Measurements from ENCODE around the gene ARID4B.
A peak's percentile ranks its signal among the peaks of the same experiment; 100 is the strongest.

The ARID4B gene

DNA sequence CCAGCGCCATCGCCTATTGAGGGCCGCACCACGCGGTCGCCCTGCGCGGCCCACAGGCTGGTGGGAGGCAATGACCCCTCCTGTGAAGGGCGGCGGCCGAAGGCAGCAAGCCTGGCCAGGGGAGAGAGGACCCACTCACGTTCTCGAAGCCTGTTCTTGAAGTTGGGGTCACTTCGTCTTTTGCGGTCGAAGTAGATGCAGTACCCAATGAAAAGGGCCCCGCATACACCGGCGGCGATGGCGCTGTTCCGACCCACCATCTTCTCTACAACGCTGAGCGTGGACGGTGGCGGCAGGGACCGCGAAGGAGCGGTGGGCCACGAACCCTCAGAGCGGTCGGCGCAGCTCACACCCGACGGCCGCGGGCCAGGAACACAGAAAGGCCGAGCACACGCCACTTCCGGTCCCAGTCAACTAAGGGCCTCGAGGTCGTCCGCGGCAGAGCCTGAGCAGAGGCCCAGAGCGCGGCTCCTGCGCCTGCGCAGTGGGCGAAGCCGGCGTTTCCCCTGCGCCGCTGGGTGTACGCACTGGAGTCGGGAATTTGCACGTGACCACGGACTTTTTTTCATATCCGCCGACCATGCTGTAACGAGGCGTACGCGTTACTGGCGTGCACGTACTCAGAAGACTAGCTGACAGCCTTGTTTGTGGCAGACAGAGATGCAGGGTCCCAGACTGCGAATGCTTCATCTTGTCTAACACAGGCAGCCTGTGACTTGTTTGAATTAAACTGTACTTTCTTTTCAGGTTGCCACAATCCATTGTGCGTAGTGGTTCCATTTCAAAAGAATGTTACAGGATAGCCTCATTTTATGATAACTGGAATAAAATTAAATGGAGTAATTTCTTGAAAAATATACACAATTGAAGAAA, 199.3 kb downstream of the ARID4B start, which contains the start of gene TOMM20 (continued):
- TF ChIP-seq, protein P1, sequence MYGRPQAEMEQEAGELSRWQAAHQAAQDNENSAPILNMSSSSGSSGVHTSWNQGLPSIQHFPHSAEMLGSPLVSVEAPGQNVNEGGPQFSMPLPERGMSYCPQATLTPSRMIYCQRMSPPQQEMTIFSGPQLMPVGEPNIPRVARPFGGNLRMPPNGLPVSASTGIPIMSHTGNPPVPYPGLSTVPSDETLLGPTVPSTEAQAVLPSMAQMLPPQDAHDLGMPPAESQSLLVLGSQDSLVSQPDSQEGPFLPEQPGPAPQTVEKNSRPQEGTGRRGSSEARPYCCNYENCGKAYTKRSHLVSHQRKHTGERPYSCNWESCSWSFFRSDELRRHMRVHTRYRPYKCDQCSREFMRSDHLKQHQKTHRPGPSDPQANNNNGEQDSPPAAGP (tag by site-specific recombination; IDR thresholded peaks at IDR 0.05): peak; percentile 67; the same call in 1 of the 2 replicates
- TF ChIP-seq ZNF747 (tag by site-specific recombination; IDR thresholded peaks at IDR 0.05) (no peak), OVOL3 (tag by site-specific recombination; IDR thresholded peaks at IDR 0.05) (peak; percentile 18; the same call in 1 of the 2 replicates), ZNF19 (tag by site-specific recombination; IDR thresholded peaks at IDR 0.05; ENCODE audit: low read depth) (no peak), ZNF768 (tag by site-specific recombination; IDR thresholded peaks at IDR 0.05) (no peak), MYNN (tag by site-specific recombination; IDR thresholded peaks at IDR 0.05; ENCODE audit: borderline replicate concordance) (no peak), ZNF629 (tag by site-specific recombination; IDR thresholded peaks at IDR 0.05) (peak; percentile 82; the same call in 1 of the 2 replicates), ZNF843 (tag by site-specific recombination; IDR thresholded peaks at IDR 0.05) (peak; percentile 78; the same call in 1 of the 2 replicates), ZNF335 (tag by site-specific recombination; conservative IDR thresholded peaks at IDR 0.05) (peak; percentile 99), SP3 (tag by site-specific recombination; IDR thresholded peaks at IDR 0.05) (peak; percentile 46; the same call in 1 of the 2 replicates), ZNF169 (tag by site-specific recombination; IDR thresholded peaks at IDR 0.05) (no peak), KLF16 (tag by site-specific recombination; IDR thresholded peaks at IDR 0.05) (peak; percentile 84; the same call in 1 of the 2 replicates), KLF10 (tag by site-specific recombination; IDR thresholded peaks at IDR 0.05) (peak; percentile 49; the same call in 1 of the 2 replicates), KLF9 (tag by site-specific recombination; IDR thresholded peaks at IDR 0.05; ENCODE audit: low read depth) (no peak), ZNF112 (tag by site-specific recombination; IDR thresholded peaks at IDR 0.05) (no peak), ZNF2 (tag by site-specific recombination; IDR thresholded peaks at IDR 0.05) (peak; percentile 93), ZNF416 (tag by site-specific recombination; IDR thresholded peaks at IDR 0.05) (no peak), PRDM1 (tag by site-specific recombination; IDR thresholded peaks at IDR 0.05) (no peak), ZNF274 (IDR thresholded peaks at IDR 0.05; ENCODE audit: low read length) (no peak), ZNF274 (tag by site-specific recombination; IDR thresholded peaks at IDR 0.05; ENCODE audit: borderline replicate concordance) (no peak), ZNF155 (tag by site-specific recombination; IDR thresholded peaks at IDR 0.05) (no peak), ZFP3 (tag by site-specific recombination; IDR thresholded peaks at IDR 0.05; ENCODE audit: low read depth) (no peak), BCL11B (tag by site-specific recombination; IDR thresholded peaks at IDR 0.05; ENCODE audit: low read depth) (0 out of 2 replicates have a peak, but pooled peaks have one; percentile 42)
- TF ChIP-seq, protein P2, sequence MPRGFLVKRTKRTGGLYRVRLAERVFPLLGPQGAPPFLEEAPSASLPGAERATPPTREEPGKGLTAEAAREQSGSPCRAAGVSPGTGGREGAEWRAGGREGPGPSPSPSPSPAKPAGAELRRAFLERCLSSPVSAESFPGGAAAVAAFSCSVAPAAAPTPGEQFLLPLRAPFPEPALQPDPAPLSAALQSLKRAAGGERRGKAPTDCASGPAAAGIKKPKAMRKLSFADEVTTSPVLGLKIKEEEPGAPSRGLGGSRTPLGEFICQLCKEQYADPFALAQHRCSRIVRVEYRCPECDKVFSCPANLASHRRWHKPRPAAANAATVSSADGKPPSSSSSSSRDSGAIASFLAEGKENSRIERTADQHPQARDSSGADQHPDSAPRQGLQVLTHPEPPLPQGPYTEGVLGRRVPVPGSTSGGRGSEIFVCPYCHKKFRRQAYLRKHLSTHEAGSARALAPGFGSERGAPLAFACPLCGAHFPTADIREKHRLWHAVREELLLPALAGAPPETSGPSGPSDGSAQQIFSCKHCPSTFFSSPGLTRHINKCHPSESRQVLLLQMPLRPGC (tag by site-specific recombination; IDR thresholded peaks at IDR 0.05): peak; percentile 68
- TF ChIP-seq, protein P3, sequence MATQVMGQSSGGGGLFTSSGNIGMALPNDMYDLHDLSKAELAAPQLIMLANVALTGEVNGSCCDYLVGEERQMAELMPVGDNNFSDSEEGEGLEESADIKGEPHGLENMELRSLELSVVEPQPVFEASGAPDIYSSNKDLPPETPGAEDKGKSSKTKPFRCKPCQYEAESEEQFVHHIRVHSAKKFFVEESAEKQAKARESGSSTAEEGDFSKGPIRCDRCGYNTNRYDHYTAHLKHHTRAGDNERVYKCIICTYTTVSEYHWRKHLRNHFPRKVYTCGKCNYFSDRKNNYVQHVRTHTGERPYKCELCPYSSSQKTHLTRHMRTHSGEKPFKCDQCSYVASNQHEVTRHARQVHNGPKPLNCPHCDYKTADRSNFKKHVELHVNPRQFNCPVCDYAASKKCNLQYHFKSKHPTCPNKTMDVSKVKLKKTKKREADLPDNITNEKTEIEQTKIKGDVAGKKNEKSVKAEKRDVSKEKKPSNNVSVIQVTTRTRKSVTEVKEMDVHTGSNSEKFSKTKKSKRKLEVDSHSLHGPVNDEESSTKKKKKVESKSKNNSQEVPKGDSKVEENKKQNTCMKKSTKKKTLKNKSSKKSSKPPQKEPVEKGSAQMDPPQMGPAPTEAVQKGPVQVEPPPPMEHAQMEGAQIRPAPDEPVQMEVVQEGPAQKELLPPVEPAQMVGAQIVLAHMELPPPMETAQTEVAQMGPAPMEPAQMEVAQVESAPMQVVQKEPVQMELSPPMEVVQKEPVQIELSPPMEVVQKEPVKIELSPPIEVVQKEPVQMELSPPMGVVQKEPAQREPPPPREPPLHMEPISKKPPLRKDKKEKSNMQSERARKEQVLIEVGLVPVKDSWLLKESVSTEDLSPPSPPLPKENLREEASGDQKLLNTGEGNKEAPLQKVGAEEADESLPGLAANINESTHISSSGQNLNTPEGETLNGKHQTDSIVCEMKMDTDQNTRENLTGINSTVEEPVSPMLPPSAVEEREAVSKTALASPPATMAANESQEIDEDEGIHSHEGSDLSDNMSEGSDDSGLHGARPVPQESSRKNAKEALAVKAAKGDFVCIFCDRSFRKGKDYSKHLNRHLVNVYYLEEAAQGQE (tag by site-specific recombination; IDR thresholded peaks at IDR 0.05): peak; percentile 41; the same call in 1 of the 2 replicates
- TF ChIP-seq, protein P4, sequence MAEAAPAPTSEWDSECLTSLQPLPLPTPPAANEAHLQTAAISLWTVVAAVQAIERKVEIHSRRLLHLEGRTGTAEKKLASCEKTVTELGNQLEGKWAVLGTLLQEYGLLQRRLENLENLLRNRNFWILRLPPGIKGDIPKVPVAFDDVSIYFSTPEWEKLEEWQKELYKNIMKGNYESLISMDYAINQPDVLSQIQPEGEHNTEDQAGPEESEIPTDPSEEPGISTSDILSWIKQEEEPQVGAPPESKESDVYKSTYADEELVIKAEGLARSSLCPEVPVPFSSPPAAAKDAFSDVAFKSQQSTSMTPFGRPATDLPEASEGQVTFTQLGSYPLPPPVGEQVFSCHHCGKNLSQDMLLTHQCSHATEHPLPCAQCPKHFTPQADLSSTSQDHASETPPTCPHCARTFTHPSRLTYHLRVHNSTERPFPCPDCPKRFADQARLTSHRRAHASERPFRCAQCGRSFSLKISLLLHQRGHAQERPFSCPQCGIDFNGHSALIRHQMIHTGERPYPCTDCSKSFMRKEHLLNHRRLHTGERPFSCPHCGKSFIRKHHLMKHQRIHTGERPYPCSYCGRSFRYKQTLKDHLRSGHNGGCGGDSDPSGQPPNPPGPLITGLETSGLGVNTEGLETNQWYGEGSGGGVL (tag by site-specific recombination; IDR thresholded peaks at IDR 0.05): 0 out of 2 replicates have a peak, but pooled peaks have one; percentile 9
- TF ChIP-seq, protein P5, sequence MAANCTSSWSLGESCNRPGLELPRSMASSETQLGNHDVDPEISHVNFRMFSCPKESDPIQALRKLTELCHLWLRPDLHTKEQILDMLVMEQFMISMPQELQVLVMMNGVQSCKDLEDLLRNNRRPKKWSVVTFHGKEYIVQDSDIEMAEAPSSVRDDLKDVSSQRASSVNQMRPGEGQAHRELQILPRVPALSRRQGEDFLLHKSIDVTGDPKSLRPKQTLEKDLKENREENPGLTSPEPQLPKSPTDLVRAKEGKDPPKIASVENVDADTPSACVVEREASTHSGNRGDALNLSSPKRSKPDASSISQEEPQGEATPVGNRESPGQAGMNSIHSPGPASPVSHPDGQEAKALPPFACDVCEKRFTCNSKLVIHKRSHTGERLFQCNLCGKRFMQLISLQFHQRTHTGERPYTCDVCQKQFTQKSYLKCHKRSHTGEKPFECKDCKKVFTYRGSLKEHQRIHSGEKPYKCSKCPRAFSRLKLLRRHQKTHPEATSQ (tag by site-specific recombination; IDR thresholded peaks at IDR 0.05): no peak
- TF ChIP-seq, protein P6, sequence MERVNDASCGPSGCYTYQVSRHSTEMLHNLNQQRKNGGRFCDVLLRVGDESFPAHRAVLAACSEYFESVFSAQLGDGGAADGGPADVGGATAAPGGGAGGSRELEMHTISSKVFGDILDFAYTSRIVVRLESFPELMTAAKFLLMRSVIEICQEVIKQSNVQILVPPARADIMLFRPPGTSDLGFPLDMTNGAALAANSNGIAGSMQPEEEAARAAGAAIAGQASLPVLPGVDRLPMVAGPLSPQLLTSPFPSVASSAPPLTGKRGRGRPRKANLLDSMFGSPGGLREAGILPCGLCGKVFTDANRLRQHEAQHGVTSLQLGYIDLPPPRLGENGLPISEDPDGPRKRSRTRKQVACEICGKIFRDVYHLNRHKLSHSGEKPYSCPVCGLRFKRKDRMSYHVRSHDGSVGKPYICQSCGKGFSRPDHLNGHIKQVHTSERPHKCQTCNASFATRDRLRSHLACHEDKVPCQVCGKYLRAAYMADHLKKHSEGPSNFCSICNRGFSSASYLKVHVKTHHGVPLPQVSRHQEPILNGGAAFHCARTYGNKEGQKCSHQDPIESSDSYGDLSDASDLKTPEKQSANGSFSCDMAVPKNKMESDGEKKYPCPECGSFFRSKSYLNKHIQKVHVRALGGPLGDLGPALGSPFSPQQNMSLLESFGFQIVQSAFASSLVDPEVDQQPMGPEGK (tag by site-specific recombination; IDR thresholded peaks at IDR 0.05): no peak; the same call in 1 of the 2 replicates
